Fibroblast of peridontal ligament (primary cell): ENCODE data around the gene TBC1D5.
"Not testable (repeated sequence)": the region's sequence is repeated elsewhere in the genome, so short reads cannot be mapped to it uniquely, and the experiment has no call there.

Experiments
- DNase-seq: peaks from one replicate; pipeline ENCODE4 v3.0.0-alpha.2; 2010; ENCODE audit errors: extremely low read depth

Gene TBC1D5, protein sequence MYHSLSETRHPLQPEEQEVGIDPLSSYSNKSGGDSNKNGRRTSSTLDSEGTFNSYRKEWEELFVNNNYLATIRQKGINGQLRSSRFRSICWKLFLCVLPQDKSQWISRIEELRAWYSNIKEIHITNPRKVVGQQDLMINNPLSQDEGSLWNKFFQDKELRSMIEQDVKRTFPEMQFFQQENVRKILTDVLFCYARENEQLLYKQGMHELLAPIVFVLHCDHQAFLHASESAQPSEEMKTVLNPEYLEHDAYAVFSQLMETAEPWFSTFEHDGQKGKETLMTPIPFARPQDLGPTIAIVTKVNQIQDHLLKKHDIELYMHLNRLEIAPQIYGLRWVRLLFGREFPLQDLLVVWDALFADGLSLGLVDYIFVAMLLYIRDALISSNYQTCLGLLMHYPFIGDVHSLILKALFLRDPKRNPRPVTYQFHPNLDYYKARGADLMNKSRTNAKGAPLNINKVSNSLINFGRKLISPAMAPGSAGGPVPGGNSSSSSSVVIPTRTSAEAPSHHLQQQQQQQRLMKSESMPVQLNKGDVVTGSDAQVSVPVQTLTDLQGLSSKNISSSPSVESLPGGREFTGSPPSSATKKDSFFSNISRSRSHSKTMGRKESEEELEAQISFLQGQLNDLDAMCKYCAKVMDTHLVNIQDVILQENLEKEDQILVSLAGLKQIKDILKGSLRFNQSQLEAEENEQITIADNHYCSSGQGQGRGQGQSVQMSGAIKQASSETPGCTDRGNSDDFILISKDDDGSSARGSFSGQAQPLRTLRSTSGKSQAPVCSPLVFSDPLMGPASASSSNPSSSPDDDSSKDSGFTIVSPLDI

DNA sequence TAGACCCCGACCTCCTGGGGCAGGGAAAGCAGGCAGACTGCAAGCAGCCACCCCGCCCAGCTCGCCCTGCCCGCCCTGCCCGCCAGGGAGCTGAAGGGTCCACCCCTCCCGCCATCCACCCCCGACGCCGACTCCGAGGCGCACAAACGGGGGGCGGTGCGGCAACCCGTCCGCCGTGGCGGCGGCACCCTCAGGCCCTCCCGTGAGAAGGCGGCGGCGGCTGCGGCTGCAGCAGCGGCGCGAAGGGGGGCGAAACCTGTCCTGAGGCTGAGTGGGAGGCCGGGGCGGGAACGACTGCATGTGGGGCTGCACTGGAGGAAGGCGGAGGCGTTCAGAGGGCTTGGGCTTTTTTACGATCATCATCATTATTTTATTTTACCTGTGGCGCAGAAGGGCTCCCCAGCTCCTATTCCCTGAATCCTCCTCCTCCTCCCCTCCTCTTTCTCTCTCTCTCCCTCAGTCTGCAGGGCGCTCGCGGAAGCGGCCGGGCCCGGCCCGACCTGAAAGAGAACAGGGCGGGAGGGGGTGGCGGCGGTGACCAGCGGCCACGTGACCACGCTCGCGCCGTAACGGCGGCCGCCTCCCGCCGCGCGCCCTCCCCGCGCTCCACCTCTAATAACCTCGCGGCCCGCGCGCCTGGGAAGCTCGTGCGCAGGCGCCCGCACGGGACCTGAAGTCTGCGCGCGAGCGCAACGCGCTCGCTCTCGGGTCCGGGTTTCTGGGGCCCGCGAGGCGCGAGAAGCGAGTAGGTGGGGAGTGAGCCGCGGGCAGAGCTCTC lies at the start of gene TBC1D5:
TSS of gene TBC1D5 (minus strand) at position 530 of the 778 bp plus-strand sequence. CDS start 234,061 bp downstream, outside the sequence.
- DNase-seq: peak; percentile 97

DNA sequence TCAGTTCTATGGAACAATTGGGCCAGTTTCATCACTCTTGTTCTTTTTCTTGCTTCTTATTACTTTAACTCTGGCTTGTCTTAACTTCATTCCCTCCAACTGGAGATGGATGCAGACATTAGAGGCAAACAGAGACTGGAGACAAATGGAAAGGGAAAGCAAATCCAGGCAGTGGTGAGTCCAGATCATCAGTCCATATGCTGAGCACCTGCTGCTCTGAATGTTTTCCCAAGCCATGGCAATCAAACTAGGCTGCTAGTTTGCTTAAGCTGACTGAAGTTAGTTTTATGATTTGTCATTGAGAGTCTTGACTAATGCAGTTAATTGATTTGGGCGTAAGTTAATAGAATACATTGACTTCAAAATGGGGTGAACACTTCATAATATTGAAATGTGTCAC lies 41.0 kb upstream of the TBC1D5 start:
- DNase-seq: no peak

DNA sequence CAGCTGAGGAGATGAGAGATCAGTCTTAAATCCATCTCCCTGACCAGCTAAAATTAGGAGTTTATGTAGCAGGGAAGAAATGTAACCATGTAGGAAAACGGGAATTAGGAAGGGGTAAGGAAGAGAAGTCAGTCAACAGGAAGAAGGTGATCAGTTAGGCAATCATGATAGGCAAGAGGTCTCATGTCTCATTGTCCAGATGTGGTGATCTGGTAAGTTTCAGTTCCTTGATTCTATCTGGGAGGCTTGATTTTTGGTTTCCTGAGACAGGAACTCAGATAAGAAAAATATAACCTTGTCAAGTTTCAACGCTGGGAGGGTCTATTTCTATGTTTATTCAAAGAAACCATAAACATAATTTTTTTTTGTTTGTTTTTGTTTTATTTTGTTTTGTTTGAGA lies 40.3 kb upstream of the TBC1D5 start:
- DNase-seq: no peak

DNA sequence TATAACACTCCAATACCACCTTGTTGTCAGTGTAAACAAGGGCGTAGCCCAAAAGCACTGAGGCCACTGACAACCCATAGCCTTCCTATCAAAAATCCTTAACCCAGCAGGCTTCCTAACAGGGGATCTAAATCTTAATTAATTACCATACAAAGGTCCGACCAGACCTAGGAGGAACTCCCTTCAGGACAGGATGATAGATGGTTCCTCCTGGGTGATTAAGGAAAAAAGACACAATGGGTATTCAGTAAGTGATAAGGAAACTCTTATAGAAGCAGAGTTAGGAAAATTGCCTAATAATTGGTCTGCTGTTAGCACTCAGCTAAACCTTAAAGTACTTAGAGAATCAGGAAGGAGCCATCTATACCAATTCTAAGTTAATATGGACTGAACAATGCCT lies 37.9 kb upstream of the TBC1D5 start:
- DNase-seq: not testable (repeated sequence)

DNA sequence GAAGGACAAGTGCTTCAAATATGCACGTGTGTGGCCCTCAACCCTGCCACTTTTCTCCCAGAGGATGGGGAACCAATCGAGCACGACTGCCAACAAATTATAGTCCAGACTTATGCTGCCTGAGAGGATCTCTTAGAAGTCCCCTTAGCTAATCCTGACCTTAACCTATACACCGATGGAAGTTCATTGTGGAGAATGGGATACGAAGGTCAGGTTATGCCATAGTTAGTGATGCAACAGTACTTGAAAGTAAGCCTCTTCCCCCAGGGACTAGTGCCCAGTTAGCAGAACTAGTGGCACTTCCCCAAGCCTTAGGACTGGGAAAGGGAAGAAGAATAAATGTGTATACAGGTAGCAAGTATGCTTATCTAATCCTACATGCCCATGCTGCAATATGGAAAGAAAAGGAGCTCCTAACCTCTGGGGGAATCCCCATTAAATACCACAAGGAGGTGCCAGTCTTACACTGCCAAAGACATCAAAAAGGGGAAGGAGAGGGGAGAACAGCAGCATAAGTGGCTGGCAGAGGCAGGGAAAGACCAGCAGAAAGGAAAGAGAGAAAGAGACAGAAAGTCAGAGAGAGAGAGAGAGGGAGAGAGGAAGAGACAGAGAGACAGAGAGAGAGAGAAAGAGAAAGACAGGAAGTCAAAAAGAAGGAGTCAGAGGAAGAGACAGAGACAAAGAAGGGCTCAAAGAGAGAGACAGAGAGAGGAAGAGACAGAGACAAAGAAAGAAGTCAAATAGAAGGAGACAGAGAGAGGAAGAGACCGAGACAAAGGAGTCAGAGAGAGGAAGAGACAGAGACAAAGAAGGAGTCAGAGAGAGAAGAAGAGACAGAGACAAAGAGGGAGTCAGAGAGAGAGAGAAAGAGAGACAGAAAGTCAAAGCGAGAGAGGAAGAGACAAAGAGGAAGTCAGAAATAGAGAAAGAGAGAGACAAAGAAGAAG lies 37.1 kb upstream of the TBC1D5 start:
- not testable (repeated sequence) for DNase-seq

DNA sequence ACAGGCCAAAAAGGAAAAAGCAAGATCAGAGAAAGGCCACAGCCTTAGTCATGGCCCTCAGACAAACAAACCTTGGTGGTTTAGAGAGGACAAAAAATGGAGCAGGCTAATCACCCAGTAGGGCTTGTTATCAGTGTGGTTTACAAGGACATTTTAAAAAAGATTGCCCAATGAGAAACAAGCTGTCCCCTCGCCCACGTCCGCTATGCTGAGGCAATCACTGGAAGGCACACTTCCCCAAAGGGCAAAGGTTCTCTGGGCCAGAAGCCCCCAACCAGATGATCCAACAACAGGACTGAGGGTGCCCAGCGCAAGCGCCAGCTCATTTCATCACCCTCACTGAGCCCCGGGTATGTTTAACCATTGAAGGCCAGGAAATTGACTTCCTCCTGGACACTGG lies 34.9 kb upstream of the TBC1D5 start:
- not testable (repeated sequence) for DNase-seq

DNA sequence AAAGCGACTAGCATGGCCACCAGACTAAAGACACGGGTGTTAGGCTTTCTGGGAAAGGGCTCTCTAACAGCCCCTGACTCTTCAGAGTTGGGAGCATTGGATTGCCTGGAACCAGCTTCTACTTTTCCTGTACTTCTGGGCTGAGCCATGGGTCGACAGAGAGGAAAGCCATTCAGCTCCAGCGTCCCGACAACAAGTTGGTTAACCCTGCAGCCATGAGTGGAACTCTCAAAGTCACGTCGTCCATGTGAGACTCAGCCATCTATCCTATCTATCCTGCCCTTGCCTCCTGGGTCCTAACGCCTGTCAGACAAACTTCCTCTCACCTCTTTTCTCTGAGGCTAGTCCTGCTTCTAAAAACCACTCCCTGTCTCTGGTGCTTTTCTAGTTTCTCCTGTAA lies 32.6 kb upstream of the TBC1D5 start:
- DNase-seq: no peak

DNA sequence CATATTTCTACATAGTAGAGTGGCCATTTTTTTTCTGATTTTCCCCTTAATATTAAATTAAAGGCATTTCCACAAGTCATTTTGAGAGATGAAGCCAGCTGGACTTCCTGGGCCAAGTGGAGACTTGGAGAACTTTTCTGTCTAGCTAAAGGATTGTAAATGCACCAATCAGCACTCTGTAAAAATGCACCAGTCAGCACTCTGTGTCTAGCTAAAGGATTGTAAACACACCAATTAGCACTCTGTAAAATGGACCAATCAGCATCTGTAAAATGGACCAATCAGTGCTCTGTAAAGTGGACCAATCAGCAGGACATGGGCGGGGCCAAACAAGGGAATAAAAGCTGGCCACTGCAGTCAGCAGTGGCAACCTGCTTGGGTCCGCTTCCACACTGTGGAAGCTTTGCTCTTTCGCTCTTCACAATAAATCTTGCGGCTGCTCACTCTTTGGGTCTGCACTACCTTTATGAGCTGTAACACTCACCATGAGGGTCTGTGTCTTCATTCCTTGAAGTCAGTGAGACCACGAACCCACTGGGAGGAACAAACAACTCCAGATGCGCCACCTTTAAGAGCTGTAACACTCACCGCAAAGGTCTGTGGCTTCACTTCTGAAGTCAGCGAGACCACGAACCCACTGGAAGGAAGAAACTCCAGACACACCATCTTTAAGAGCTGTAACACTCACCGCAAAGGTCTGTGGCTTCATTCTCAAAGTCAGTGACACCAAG lies 31.9 kb upstream of the TBC1D5 start:
- not testable (repeated sequence) for DNase-seq

DNA sequence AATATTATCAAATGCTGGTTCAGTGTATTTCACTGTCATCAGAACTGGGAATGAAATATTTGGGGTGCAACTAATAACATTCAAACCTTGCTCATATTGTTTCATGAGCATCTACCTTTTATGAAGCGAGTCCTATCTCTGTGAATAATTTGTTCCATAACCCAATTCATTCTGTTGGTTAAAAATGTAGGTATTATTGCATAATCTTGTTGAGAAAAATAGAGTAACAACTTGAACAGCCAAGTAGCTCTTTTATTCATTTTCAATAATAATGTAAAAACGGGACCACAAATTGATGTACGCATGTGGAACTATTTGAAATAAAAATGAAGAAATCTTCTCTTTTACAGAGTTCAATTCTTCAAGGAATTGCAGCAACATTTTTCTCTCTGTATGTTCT lies 30.1 kb upstream of the TBC1D5 start:
- no peak for DNase-seq

DNA sequence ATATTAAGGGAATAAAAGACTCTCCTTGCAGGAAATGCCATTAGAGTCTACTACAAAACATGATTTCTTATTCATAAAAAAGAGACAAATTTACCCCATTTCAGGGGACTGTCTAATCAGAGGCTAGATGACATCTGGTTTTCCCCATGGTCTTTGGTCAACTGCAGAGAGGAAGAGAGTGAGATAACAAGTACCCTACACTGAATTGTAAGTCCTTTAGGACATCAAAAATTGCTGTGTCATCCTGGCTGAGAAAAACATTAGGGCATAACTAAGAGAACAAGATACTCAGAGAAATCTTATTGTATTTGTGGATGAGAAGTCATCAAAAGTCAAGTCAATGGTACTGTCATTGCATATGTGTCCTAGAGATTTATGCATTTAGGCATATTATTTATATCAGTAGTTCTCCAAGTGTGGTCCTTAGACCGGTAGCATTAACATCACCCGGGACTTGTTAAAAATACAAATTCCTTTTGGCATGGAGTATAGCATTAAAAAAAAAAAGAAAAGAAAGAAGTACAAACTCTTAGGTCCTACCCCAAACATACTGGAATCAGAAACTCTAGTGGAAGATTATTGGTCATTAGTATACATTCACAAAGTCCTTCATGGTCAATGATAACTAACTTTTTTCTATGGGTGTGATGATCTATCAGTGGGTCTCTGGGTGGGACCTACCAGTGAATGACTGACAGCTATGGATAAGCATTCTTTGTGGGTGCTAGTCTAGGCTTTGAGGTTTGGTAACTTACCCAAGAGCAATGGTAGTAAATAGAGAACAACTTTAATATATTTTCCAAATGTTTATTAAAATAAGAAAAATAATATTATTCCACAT lies 29.0 kb upstream of the TBC1D5 start:
- DNase-seq: peak; percentile 25

DNA sequence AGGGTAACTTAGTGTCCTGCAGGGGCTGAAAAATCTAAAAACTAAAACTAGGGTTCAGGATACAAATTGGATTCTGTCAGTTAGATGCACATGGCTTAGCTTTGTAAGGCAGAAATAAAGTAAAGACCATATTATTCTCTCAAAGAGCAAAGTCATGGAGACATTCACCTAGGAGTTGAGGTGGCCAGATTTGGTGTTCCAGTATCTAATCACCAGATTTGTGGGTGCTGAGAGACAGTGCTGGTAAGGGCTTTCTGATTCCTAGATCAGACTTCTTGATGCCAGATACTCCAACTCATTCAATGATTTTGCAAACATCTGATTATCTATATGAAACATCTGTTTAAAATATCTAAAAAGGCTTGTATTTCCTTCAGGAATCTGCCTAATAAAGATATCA lies 28.3 kb upstream of the TBC1D5 start:
- DNase-seq: peak; percentile 12

DNA sequence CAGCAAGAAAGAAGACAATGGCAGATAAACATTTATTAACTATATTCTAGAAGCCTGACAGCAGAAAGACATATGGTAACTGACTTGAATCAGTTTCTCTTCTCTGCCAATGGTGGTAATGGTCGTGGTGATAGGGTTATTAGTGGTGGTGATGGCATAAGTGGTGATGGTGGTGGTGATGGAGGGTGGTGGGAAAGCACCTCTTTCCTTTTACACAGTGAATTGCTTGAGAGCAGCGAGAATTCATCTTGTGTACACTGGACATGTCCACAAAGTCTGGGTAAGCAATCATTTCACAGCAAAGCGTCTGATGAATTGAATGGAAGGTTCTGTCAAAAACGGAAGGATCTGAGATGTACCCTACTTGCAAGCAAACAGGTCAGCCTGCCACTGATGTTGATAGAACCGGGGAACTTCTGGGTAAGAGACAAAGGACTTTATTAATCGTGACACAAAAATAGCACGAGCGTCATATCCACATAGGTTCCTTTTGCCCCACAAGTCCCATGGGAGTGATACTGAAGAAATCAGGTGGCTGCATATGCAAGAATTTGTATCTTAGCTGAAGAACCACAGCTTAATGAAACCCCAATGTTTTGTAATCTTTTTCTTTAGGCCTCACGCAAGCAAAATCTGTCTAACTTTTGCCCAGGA lies 23.5 kb upstream of the TBC1D5 start:
- DNase-seq: no peak

DNA sequence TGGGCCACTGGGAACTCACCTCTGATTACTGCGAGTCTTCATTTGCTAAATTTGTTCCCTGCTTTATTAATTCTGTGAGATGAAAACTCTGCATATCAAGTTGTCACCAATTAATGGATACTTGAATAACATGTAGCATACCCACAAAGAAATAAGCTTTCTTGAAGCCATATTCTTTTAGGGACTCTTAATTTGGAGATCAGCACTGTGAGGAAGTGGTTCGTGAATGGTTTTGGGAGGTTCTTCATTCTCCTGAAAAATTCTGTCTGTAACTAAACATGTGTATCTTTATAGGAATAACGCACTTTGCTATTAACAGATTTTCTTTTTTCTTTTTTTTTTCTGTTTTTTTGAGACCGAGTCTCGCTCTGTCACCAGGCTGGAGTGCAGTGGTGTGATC lies 19.1 kb upstream of the TBC1D5 start:
- no peak for DNase-seq

DNA sequence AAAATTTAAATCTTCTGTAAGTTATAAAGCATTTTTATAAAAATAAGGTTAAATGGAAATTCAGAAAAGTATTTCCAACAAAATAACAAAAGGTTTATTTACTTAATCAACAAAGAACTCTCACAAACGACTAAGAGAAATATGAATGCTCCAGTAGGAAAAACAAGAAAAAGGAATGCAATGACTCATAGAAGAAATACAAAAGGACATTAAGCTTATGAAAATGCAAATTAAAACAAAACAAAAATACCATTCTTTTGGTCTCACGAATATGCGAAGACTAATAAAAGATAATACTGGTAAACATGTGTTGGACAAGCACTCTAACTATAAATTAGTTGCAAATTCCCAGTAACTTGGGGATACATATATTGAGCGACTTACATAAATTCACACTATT lies 17.5 kb upstream of the TBC1D5 start:
- DNase-seq: no peak

DNA sequence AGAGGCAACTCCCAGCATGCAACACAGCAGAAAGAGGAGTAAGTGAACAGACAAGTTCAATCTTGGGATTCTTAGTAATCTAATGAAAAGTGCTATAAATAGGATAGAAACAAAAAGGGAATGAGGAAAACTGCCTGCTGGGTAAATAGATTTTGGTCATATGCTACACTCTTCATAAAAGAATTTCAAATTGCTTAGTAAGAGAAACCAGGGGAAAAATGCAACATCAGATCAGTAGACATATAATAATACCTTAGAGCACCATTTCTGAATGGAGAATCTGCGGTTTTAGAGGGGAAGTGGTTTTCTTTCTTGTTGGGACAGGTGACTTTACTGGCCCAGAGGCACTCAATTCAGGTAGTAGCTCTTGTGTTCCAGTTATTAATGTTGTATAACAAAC lies 13.4 kb upstream of the TBC1D5 start:
- no peak for DNase-seq

DNA sequence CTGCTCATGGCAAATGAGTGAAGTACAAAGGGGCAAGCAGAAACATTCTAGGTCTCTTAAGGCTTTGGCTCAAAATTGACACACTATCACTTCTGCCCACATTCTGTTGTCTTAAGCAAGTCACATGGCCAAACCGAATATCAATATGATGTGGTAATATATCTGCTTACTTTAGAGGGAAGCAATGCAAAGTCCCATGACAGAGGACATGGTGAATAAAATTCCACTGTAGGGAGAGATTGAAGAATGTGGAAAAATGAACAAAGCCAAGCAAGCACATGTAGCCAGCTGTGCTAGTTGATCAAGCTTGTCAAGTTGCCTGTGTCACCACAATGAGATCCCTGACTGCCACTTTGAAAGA lies 11.2 kb upstream of the TBC1D5 start:
- DNase-seq: peak; percentile 63

DNA sequence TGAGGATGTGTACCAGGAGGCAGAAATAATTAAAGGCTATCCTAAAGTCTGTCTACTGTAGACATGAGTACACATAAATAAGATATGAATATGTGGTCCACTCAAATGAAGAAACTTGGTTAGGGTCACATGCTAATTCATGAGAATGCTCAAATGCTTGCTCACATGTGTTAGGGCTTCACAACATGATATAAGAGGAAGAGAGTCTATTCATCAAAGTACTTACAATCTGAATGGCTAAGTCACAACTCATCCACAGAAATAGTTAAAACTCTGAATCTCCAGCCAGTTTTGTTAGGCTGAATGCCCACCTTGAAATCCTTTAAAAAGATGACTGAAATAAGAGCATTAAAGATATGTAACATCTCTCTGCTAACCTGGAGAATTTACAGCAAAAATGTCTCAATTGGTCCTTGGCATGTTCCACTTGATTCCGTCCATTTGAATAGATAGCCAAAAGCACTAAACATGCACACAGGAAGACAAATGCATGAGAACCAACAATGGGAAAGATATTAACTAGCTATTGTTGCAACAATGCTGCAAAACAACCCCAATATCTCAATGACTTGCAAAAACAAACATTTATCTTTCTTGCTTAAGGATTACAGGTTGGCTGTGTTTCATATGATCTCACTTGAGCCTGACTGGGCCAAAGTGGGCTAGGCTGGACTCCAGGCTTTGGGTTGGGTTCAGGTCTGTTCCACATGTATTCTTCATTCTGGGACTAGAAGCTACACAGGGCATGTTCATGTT lies 10.6 kb upstream of the TBC1D5 start:
- DNase-seq: no peak

DNA sequence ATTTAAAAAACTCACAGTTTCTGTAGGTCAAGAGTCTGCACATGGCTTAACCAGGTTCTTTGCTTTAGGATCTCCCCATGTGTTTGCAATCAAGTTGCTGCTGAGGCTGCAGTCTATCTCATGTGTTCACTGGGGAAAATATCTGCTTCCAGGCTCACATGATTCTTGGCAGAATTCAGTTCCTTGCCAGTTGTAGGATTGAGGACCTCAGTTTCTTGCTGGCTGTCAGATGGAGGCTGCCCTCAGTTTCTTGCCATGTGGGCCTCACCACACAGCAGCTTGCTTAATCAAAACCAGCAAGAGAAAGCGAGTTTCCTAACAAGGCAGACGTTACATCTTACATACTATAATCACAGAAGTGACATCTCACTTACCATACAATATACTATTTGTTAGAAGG lies 10.0 kb upstream of the TBC1D5 start:
- DNase-seq: peak; percentile 90
